AG10803 (cell line): Measurements from ENCODE around the gene GAST.

Experiments used
- DNase-seq: peaks from one replicate; pipeline ENCODE4 v3.0.0; 2010; ENCODE audit warnings: low read depth
- H3K4me3 ChIP-seq: 2 replicates; pipeline ENCODE4 v1.5.1; 2011; ENCODE audit warnings: mild to moderate bottlenecking, low read length, control low read depth
- CTCF ChIP-seq: conservative IDR thresholded peaks from 2 replicates; pipeline ENCODE4 v1.5.1; 2011; ENCODE audit warnings: mild to moderate bottlenecking, low read length, control low read depth, inconsistent platforms

GAST gene

GRCh38 chr17:41702712-41703111 lies 9.4 kb upstream of the GAST start:
- no peak for TF ChIP-seq CTCF
- H3K4me3 ChIP-seq, result no peak overlapping the region
- no peak for DNase-seq

- peak; percentile 58 for DNase-seq
- H3K4me3 ChIP-seq, result no peak overlapping the region
- no peak for TF ChIP-seq CTCF
Observed at GRCh38 chr17:41705271-41705991, 6.7 kb upstream of the GAST start.

GRCh38 chr17:41707803-41708669 lies 4.1 kb upstream of the GAST start:
- no peak for TF ChIP-seq CTCF
- DNase-seq, result no peak
- no peak overlapping the region for H3K4me3 ChIP-seq

GRCh38 chr17:41710472-41711090 lies 1.6 kb upstream of the GAST start:
- no peak overlapping the region for H3K4me3 ChIP-seq
- no peak for TF ChIP-seq CTCF
- peak; percentile 67 for DNase-seq

GRCh38 chr17:41717408-41718286 lies 5.5 kb downstream of the GAST start:
- H3K4me3 ChIP-seq, result no peak overlapping the region
- DNase-seq, result peak; percentile 44
- no peak for TF ChIP-seq CTCF

GRCh38 chr17:41718287-41718645 lies 6.1 kb downstream of the GAST start:
- no peak overlapping the region for H3K4me3 ChIP-seq
- no peak for DNase-seq
- no peak for TF ChIP-seq CTCF
